Activated T-cell treated with anti-CD3 and anti-CD28 coated beads, Interleukin-2, amount 50 U/mL, for 4 hours (primary cell): ENCODE results near the gene PSG1. TPM values are rescaled to one million over a fixed set of nuclear protein-coding genes. Genes with fewer than 3 reads are reported as not detected.
"Not testable (repeated sequence)": the region's sequence is repeated elsewhere in the genome, so short reads cannot be mapped to it uniquely, and the experiment has no call there.

Source experiments
- ATAC-seq, 2 donors: fragments of 200-7000 bp; cut with Tn5 transposase; one replicate each; pipeline ENCODE4 v1.10.0; 2021
- DNase-seq: peaks from one replicate; pipeline ENCODE4 v3.0.0-alpha.2; 2020
- H3K27me3 Mint-ChIP-seq: one replicate; pipeline ENCODE4 v1.8.0; 2021; ENCODE audit warnings: low read depth, mixed read lengths
- H3K36me3 Mint-ChIP-seq: one replicate; pipeline ENCODE4 v1.8.0; 2022; ENCODE audit warnings: mixed read lengths; ENCODE audit not compliant: insufficient read depth
- H3K4me1 Mint-ChIP-seq: one replicate; pipeline ENCODE4 v1.8.0; 2021; ENCODE audit warnings: low read depth, mixed read lengths
- H3K4me3 Mint-ChIP-seq: one replicate; pipeline ENCODE4 v1.8.0; 2021; ENCODE audit warnings: mild to moderate bottlenecking, moderate library complexity, mixed read lengths
- H3K9me3 Mint-ChIP-seq: one replicate; pipeline ENCODE4 v1.8.0; 2021; ENCODE audit warnings: mixed read lengths
- total RNA-seq, 3 donors: library from RNA; stranded (reverse); gene quantifications; one replicate each; pipeline ENCODE4 v1.2.1, GENCODE V29; 2021

Gene PSG1
- total RNA-seq, 3 donors from 2014 or later = not detected

GRCh38 chr19:42899674-42900073 lies 20.2 kb upstream of the PSG1 start:
- not testable (repeated sequence) for H3K4me1 Mint-ChIP-seq, DNase-seq, H3K36me3 Mint-ChIP-seq, H3K4me3 Mint-ChIP-seq, H3K9me3 Mint-ChIP-seq, ATAC-seq
- peaks cover 33% of the 10 kb centered on the region for H3K27me3 Mint-ChIP-seq

- H3K9me3 Mint-ChIP-seq, DNase-seq, H3K4me3 Mint-ChIP-seq, H3K36me3 Mint-ChIP-seq, ATAC-seq, H3K4me1 Mint-ChIP-seq: not testable (repeated sequence)
- H3K27me3 Mint-ChIP-seq = peaks cover 33% of the 10 kb centered on the region
Observed at GRCh38 chr19:42899110-42899509, 19.6 kb upstream of the PSG1 start.

- not testable (repeated sequence) for H3K9me3 Mint-ChIP-seq, DNase-seq, ATAC-seq, H3K4me1 Mint-ChIP-seq, H3K36me3 Mint-ChIP-seq, H3K4me3 Mint-ChIP-seq
- peaks cover 33% of the 10 kb centered on the region for H3K27me3 Mint-ChIP-seq
Observed at GRCh38 chr19:42898656-42899055, 19.1 kb upstream of the PSG1 start.

GRCh38 chr19:42897729-42898128 lies 18.2 kb upstream of the PSG1 start:
- not testable (repeated sequence) for DNase-seq, ATAC-seq, H3K4me1 Mint-ChIP-seq, H3K4me3 Mint-ChIP-seq, H3K36me3 Mint-ChIP-seq
- Mint-ChIP-seq H3K9me3 (peaks cover 13% of the 10 kb centered on the region), H3K27me3 (peaks cover 30% of the 10 kb centered on the region)

GRCh38 chr19:42890446-42890845 lies 10.9 kb upstream of the PSG1 start:
- not testable (repeated sequence) for ATAC-seq, H3K27me3 Mint-ChIP-seq, H3K4me1 Mint-ChIP-seq, DNase-seq, H3K4me3 Mint-ChIP-seq, H3K36me3 Mint-ChIP-seq
- H3K9me3 Mint-ChIP-seq = peaks cover 13% of the 10 kb centered on the region

GRCh38 chr19:42887876-42888445 lies 8.4 kb upstream of the PSG1 start:
- H3K36me3 Mint-ChIP-seq, ATAC-seq, H3K9me3 Mint-ChIP-seq, H3K4me3 Mint-ChIP-seq, H3K4me1 Mint-ChIP-seq, DNase-seq: not testable (repeated sequence)
- H3K27me3 Mint-ChIP-seq = peaks cover 25% of the 10 kb centered on the region

- not testable (repeated sequence) for DNase-seq, H3K9me3 Mint-ChIP-seq, H3K4me1 Mint-ChIP-seq, ATAC-seq, H3K4me3 Mint-ChIP-seq, H3K36me3 Mint-ChIP-seq
- H3K27me3 Mint-ChIP-seq = peaks cover 45% of the 10 kb centered on the region
Observed at GRCh38 chr19:42882730-42883129, 3.2 kb upstream of the PSG1 start.

- H3K4me1 Mint-ChIP-seq, H3K36me3 Mint-ChIP-seq, DNase-seq, H3K4me3 Mint-ChIP-seq, ATAC-seq, H3K9me3 Mint-ChIP-seq: not testable (repeated sequence)
- H3K27me3 Mint-ChIP-seq = peaks cover 45% of the 10 kb centered on the region
Observed at GRCh38 chr19:42882010-42882409, 2.5 kb upstream of the PSG1 start.

- H3K27me3 Mint-ChIP-seq = peaks cover 44% of the 10 kb centered on the region
- H3K4me1 Mint-ChIP-seq, H3K36me3 Mint-ChIP-seq, DNase-seq, H3K9me3 Mint-ChIP-seq, ATAC-seq, H3K4me3 Mint-ChIP-seq: not testable (repeated sequence)
Observed at GRCh38 chr19:42881279-42881678, 1.8 kb upstream of the PSG1 start.

- DNase-seq = not testable (repeated sequence)
- peaks cover 40% of the 10 kb centered on the region for H3K27me3 Mint-ChIP-seq
Observed at GRCh38 chr19:42880621-42881020, 1.1 kb upstream of the PSG1 start.

GRCh38 chr19:42876596-42876995 lies 2.9 kb downstream of the PSG1 start:
- not testable (repeated sequence) for DNase-seq, H3K4me3 Mint-ChIP-seq, H3K4me1 Mint-ChIP-seq, ATAC-seq, H3K36me3 Mint-ChIP-seq, H3K9me3 Mint-ChIP-seq
- peaks cover 16% of the 10 kb centered on the region for H3K27me3 Mint-ChIP-seq

More at GRCh38 chr19:42880621-42881020, 1.1 kb upstream of the PSG1 start:
- not testable (repeated sequence) for ATAC-seq, H3K4me3 Mint-ChIP-seq, H3K4me1 Mint-ChIP-seq, H3K9me3 Mint-ChIP-seq, H3K36me3 Mint-ChIP-seq

- not testable (repeated sequence) for H3K4me3 Mint-ChIP-seq, H3K36me3 Mint-ChIP-seq, H3K4me1 Mint-ChIP-seq, H3K9me3 Mint-ChIP-seq, ATAC-seq, DNase-seq
- peaks cover 20% of the 10 kb centered on the region for H3K27me3 Mint-ChIP-seq
Observed at GRCh38 chr19:42875881-42876280, 3.6 kb downstream of the PSG1 start.

GRCh38 chr19:42874901-42875813 lies 4.4 kb downstream of the PSG1 start:
- peaks cover 14% of the 10 kb centered on the region for H3K27me3 Mint-ChIP-seq
- H3K4me3 Mint-ChIP-seq, H3K9me3 Mint-ChIP-seq, ATAC-seq, DNase-seq, H3K4me1 Mint-ChIP-seq, H3K36me3 Mint-ChIP-seq: not testable (repeated sequence)

GRCh38 chr19:42874136-42874535 lies 5.4 kb downstream of the PSG1 start:
- DNase-seq, H3K36me3 Mint-ChIP-seq, ATAC-seq, H3K4me3 Mint-ChIP-seq, H3K4me1 Mint-ChIP-seq, H3K9me3 Mint-ChIP-seq: not testable (repeated sequence)
- H3K27me3 Mint-ChIP-seq = peaks cover 15% of the 10 kb centered on the region

GRCh38 chr19:42872608-42873007 lies 6.9 kb downstream of the PSG1 start:
- no peak for ATAC-seq
- H3K36me3 Mint-ChIP-seq = no peaks in the 10 kb centered on the region

More at GRCh38 chr19:42872608-42873007, 6.9 kb downstream of the PSG1 start:
- Mint-ChIP-seq H3K9me3 (no peaks in the 10 kb centered on the region), H3K4me1 (no peaks in the 10 kb centered on the region), H3K4me3 (no peak overlapping the region), H3K27me3 (peaks cover 22% of the 10 kb centered on the region)
- no peak for DNase-seq
